Choroid plexus epithelial cell (primary cell): ENCODE measurements around the gene CDK5.

ENCODE experiments used
- DNase-seq: peaks from one replicate; pipeline ENCODE4 v3.0.0-alpha.2; 2010; ENCODE audit warnings: low read depth
- H3K4me3 ChIP-seq: 2 replicates; pipeline ENCODE4 v1.5.1; 2011; ENCODE audit warnings: low read depth, mild to moderate bottlenecking, control low read depth, low read length, moderate library complexity
- CTCF ChIP-seq: conservative IDR thresholded peaks from 2 replicates; pipeline ENCODE4 v1.5.1; 2011; ENCODE audit warnings: low read depth, mild to moderate bottlenecking, control low read depth, inconsistent platforms, low read length, moderate library complexity

Gene CDK5

DNA sequence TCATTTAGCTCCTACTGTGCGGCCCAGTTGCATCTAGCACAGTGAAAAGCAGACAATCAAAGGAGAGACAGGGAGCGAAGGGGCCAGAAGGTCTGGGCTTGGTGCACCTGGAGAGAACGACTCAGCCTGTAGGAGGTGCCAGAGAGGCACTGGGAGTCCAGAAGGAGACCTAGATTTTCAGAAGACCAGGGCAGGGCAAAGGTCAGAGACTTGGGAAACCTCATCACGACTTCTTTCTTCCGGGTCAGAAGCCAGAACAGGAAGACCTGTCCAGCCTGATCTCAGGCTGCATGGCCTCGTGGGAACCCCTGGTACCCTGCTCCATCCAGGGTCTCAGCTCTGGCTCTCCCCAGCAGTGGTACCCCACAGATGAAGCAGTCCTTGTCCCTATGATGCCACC is 33.7 kb upstream of the CDK5 start:
- peak; percentile 77 for TF ChIP-seq CTCF
- DNase-seq: peak; percentile 22
- H3K4me3 ChIP-seq: no peak overlapping the region

DNA sequence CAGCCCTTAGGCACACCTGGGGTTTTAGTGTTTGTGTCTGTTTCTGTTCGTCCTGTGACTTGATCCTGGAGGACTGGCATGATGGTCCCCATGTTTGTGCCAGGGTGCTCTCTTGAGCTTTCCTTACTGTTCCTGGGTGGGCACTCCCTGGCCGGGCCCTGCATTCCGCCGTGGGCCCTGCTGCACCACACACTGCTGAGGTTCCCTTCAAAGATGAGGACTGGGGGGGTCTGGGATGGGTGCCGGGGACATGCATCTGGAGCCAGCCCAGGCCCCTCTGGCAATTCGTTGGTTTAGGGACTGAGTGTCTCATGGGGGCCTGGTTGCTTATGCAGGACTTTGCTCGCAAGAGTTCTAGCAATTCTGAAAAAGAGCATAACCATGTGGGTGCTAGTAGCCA is 33.3 kb upstream of the CDK5 start:
- no peak for TF ChIP-seq CTCF
- DNase-seq: no peak
- no peak overlapping the region for H3K4me3 ChIP-seq

DNA sequence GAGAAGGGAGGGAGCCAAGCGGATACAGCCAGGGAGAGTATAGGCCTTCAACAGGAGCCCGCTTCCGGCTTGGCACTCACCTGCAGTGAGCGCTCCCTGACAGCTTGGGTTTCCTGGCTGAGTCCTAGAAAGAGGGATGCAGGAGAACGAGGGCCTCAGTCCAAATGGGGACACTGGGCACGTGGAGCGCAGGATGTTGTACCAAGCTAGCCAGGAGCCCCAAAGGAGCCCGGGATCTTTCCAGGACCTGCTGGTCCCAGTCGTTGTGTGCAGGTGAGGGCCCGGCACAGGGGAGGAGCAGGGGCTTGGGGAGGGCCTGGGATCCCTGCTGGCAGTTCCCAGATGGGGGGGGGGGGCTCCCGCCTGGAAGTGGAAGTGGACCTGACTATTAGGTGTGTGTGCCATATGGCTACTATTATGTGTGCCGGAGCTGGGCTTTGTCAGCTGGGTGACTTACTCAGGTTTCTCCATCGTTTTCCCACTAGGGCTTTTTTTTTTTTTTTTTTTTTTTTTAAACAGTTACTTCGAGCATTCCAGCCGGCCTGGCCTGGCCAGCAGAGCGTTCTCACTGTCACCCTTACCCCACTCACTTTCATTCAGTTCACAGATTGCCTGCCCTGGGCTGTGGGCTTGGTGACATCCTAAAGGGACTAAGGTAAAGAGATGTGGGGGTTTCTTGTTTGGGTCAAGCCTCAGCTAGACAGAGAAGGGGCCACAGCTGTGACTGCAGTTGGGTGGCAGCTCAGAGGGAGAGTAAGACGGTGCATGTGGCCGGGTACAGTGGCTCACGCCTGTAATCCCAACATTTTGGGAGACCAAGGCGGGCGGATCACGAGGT is 32.4 kb upstream of the CDK5 start:
- peak; percentile 30 for DNase-seq
- no peak for TF ChIP-seq CTCF
- H3K4me3 ChIP-seq: no peak overlapping the region

- peak; percentile 77 for DNase-seq
- H3K4me3 ChIP-seq: peak overlapping the region; percentile 79
- no peak for TF ChIP-seq CTCF
These were observed 31.4 kb upstream of the CDK5 start for GRCh38 chr7:151088856-151089699.

- no peak for TF ChIP-seq CTCF
- DNase-seq: peak; percentile 33
- peak overlapping the region; percentile 79 for H3K4me3 ChIP-seq
These were observed 30.5 kb upstream of the CDK5 start for GRCh38 chr7:151088019-151088855.

GRCh38 chr7:151087245-151088018 is 29.7 kb upstream of the CDK5 start:
- H3K4me3 ChIP-seq: peak overlapping the region; percentile 79
- peak; percentile 18 for TF ChIP-seq CTCF
- peak; percentile 50 for DNase-seq
